T-helper 1 cell treated with Interleukin-12 subunit alpha and Interleukin-12 subunit beta and Interleukin-4 antibody, amounts not matched to agents 30 ng/mL and 1 ng/mL, for 36 hours (primary cell): ENCODE measurements around the gene ZAR1L. TPM values are rescaled to one million over a fixed set of nuclear protein-coding genes. Genes with fewer than 3 reads are reported as not detected.

ENCODE experiments used
- intact Hi-C: fragments of 100-400 bp; cut with micrococcal nuclease; formaldehyde crosslinking; loops from one replicate; pipeline ENCODE4 v1.15.1; 2024
- total RNA-seq: library from RNA; stranded (reverse); gene quantifications from 2 replicates; pipeline ENCODE4 v1.2.3, GENCODE V29; 2022

The ZAR1L gene
- total RNA-seq, 1 donor from 2014 or later = not detected

GRCh38 chr13:32305646-32306045 is 9.5 kb downstream of the ZAR1L start:
- intact Hi-C loops = no loop called here

GRCh38 chr13:32302461-32302860 is 12.7 kb downstream of the ZAR1L start:
- intact Hi-C loops = no loop called here

GRCh38 chr13:32300920-32301319 is 14.2 kb downstream of the ZAR1L start:
- intact Hi-C loops = no loop called here

GRCh38 chr13:32300406-32300805 is 14.8 kb downstream of the ZAR1L start:
- intact Hi-C loops = no loop called here

GRCh38 chr13:32299893-32300292 is 15.3 kb downstream of the ZAR1L start:
- intact Hi-C loops = no loop called here

- intact Hi-C loops = no loop called here
These were observed 16.5 kb downstream of the ZAR1L start for GRCh38 chr13:32298695-32299094.

GRCh38 chr13:32297206-32297605 is 18.0 kb downstream of the ZAR1L start:
- intact Hi-C loops = no loop called here

GRCh38 chr13:32285633-32285965 is 29.6 kb downstream of the ZAR1L start:
- intact Hi-C loops = no loop called here

- intact Hi-C loops = no loop called here
These were observed 30.1 kb downstream of the ZAR1L start for GRCh38 chr13:32284927-32285632.

GRCh38 chr13:32282096-32282711 is 33.0 kb downstream of the ZAR1L start:
- intact Hi-C loops = no loop called here

GRCh38 chr13:32281096-32281495 is 34.1 kb downstream of the ZAR1L start:
- intact Hi-C loops = no loop called here

GRCh38 chr13:32278426-32278825 is 36.7 kb downstream of the ZAR1L start:
- intact Hi-C loops = no loop called here

GRCh38 chr13:32277839-32278238 is 37.3 kb downstream of the ZAR1L start:
- intact Hi-C loops = no loop called here

GRCh38 chr13:32272021-32272683 is 43.0 kb downstream of the ZAR1L start:
- intact Hi-C loops = no loop called here

GRCh38 chr13:32267836-32268439 is 47.2 kb downstream of the ZAR1L start:
- intact Hi-C loops = loop anchor here (1.0 kb wide), 1 partner anchor 42 kb away; no protein-coding TSS in a partner anchor

- intact Hi-C loops = no loop called here
These were observed 49.0 kb downstream of the ZAR1L start for GRCh38 chr13:32266130-32266529.

GRCh38 chr13:32265726-32266125 is 49.4 kb downstream of the ZAR1L start:
- intact Hi-C loops = no loop called here

GRCh38 chr13:32264407-32264806 is 50.8 kb downstream of the ZAR1L start:
- intact Hi-C loops = no loop called here

GRCh38 chr13:32262619-32263018 is 52.5 kb downstream of the ZAR1L start:
- intact Hi-C loops = no loop called here

- intact Hi-C loops = no loop called here
These were observed 53.0 kb downstream of the ZAR1L start for GRCh38 chr13:32262165-32262564.

- intact Hi-C loops = no loop called here
These were observed 53.6 kb downstream of the ZAR1L start for GRCh38 chr13:32261567-32261966.

- intact Hi-C loops = no loop called here
These were observed 56.0 kb downstream of the ZAR1L start for GRCh38 chr13:32259116-32259515.
